HG02588 (cell line): ENCODE results near the gene CDK5.

ENCODE experiments used
- ATAC-seq: cut with Tn5 transposase; IDR thresholded peaks from one replicate; pipeline ENCODE4 v1.9.1; 2021; ENCODE audit warnings: mild to moderate bottlenecking, moderate library complexity; ENCODE audit not compliant: unreplicated experiment

CDK5 gene

DNA sequence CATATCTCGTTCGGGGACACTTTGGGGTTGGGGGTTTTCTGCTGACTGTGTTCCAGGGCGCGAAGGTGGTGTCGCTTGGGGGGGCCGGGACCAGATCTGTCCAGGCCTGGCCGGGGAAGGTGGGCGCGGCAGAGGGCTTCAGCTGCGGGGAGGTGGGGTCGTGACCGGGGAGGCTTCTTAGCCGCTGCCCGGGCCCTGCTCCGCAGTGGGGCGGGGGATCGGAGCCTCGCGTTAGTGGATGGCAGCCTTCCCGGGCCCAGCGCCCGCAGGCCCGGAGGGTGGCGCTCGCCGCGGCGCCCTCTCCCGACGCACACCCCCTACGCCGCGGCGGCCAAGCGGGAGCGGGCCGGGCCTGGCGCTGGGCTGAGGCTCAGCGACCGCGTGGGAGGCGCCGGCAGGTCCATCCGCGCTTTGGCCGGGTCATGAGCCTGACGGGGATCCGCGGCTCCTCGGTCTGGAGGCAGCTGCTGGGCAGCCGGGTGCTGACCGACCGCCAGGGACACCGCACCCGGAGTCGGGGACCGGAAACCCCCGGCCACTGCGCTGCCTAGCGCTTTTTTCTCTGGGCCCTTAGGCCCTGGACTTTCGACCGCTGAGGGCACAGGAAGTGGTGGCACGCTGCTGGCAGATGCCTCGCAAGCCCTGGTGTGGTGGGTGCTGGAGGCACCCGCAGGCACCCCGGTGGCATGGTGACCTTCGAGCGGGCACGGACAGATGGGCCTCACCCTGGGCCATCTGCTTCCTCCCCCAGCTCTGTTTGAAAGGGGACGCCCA is 29.7 kb upstream of the CDK5 start:
- ATAC-seq = peak; percentile 27

DNA sequence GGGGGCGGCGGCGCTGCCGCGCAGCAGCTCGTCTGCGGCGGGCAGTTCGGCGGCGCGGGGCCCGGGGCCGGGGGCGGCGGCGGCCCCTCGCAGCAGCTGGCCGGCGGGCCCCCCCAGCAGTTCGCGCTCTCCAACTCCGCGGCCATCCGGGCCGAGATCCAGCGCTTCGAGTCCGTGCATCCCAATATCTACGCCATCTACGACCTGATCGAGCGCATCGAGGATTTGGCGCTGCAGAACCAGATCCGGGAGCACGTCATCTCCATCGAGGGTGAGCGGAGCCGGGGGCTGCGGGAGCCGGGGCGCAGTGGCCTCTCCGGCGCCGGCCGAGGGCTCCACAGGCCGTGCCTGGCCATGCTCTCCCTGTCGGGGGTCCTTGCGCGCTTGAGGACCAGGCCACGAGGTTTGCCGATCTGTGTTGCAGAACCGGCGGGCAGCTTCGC is 29.1 kb upstream of the CDK5 start:
- no peak for ATAC-seq

DNA sequence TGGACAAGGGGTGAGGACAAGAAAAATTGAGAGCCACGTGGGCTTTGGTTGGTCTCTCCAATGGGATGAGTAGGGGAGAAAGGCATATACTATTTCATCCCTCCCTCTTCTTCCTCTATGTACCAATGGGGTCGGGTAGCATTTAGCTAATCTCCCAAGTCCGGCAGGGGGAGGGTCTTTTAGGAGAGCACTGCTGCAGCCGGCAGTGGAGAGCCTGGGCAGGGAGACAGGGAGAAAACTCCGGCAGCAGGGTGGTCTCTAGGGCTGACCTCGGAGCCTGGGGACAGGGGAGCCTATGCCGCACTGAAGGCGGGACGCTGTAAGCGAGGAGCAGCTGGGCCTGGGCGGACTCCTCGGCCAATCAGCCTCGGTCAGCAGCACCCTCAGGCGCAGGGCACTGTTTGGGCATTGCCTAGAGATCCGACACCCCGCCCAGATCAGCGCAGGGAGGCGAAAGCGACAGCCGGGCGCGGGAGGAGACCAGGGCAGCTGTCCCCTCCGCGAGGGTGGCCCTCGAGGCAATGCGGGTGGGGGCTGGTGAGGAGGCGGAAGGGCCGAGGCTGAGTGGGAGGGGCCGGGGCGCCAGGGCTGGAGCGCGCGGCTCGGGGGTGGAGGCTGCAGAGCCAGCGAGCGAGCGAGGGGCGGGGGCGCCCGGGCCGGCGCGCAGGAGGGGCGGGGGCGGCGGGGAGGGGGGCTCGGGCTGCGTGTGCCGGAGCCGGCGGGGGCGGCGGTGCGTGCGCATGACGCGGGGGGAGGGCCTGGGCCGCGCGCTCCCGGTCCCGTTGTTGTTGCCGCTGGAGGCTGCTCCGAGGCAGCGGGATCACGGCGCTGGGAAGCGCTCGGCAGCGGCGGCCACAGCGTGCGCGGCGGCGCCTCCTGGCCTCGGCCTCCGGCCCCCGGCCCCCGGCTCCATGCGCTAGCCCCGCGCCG is 28.3 kb upstream of the CDK5 start, which contains the start of gene AGAP3:
AGAP3 (plus strand) TSS at position 785 of the 930 bp plus-strand sequence. CDS start 267 bp downstream, outside the sequence.
- peak; percentile 41 for ATAC-seq

DNA sequence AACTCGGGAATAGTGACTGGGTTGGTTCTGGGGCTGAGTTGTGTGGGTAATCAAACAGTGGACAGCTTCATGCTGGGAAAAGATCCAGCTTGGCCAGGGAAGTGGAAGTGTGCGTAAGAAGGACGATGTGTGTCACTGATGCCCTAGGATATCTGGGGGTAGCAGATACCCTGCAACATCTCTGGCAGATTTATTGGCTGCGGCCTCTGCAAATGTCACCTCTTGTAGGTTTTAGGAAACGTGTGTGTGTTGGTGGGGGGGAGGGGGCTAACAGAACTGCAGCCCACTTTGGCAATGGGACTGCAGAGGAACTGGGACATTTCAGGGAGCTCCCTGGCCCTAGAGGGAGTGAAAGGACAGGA is 27.6 kb upstream of the CDK5 start:
- ATAC-seq = no peak

DNA sequence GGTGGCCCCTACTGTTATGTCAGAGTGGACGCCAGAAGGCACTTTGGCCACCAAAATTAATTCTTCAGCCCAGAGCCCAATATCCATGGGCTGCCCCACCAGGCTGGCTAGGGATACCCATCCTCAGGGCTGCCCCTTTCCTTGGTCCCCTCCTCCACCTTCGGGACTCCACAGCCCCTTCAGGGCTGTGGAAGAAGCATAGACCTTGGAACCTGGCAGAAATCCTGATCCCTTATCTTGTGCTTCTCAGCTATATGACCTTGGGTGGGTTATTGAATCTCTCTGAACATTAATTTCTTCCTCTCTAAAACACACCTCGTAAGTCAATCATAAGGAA is 26.1 kb upstream of the CDK5 start:
- ATAC-seq = no peak

DNA sequence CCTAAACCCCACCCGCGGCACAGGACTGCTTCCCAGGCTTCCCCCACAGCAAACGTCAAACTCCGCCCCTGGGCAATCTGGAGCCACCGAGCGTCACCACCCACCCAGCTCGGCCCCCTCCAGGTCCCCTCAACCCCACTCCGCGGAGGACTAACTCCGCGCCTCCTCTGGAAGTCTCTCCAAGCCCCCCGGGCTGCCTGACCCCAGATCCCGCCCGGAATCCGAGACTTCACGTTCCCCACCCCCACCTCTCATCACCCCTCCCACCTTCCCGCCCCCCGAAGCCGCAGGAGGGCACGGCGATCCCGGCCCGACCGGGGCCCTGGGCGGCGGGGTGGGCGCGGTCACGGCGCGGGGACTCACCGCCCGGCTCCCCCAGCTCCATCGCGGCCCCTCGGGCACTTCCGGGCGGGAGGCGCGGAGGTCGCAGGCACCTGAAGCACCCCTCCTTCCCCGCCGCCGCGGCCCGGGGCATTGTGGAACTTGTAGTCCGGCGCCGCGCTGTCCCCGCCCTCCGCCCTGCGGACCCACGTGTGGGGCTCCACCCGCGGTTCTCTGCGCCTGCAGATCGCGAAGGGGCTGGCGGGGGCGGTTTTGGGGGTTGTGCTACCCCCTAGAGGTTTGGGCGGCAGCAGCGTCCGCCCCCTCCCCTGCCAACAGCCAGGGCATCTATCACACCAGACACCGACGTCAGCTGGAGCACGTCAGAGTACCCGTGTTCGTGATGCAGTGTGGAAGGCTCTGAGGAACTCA is 25.6 kb upstream of the CDK5 start, which contains the start of gene TMUB1:
TMUB1 (minus strand) TSS at position 423 of the 753 bp plus-strand sequence. CDS start 930 bp downstream, outside the sequence.
- peak; percentile 52 for ATAC-seq

DNA sequence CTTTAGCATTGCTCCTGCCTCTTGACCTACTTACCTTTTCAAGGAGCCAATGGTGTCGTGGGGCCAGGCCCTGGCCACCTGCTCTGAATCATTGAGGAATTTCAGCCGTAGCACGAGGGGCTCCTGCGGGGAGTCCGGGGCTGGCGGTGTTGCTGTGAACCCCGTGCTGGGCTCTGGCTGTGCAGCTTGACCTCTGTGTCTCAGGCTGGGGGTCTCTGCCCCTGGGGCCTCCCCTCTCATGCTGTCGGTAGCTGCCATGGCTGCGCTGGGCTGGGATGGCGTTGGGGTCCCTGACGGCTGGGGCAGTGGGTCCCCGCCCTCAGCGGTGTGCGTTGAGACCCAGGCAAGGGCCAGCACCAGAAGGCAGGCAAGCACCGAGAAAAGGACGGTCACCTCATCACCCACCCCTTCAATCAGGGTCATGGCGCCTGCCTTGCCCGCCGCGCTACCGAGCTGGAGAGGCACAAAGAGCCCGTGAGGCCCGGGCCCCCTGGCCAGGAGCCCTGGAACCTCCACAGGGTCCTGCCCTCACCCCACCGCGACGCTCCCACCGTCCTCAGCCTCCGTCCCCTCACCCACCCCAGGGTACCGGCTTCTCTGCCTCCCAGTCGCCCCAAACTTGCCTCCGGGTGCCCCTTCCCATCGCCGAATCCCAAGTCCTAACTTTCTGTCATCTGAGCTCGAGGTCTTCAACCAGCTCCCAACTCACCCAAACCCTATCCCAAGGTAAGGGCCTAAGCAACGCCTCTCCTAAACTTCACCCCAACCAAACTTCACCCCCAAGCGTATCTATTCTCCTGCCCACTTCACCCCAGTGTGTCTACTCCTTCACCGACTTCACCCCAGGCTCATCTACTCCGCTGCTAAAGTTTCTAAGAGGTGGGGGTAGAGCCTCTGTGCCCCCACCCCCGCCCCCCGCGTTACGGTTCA is 24.7 kb upstream of the CDK5 start:
- no peak for ATAC-seq

DNA sequence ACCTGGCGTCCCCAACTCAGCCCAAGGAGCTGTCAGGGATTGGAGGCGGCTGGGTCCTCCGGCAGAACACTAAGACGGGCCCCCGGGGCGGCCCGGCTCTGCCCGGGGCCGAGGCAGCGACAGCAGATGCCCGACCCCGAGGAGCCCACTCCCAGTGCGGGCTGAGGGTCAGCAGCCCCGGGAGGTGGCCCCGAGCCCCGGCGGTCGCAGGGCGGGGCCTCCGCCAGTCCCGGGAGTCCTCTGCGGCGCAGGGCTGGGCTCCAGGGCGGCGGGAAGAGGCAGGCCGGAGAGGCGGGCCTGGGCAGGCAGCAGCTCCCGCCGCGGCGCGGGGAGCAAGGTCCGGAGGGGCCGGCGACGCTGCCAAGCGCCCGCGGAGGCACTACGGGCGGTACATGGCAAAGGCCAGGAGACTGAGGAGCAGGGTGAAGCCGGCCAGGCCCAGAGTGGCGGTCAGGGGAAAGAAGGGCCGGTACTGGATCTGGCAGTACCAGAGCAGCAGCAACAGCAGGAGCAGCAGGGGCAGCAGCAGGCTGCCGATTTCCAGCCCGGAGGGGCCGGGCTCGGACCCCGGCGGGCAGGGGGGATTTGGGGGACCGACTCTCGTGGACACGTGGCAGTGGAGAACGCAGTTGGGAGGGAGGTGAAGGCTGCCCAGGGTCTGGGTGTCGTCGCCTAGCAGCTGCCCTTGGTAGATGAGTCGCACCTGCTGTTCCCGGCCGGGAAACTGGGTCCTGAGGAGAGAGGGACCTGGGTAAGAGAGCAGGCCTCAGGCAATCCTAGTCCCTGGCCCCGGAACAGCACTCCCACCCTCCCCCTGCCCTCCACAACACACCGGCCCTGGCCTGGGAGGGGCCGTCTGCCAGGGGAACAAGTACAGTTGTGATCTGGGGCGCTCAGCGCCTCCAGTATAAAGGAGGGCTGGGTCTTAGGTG is 23.7 kb upstream of the CDK5 start:
- ATAC-seq = no peak

DNA sequence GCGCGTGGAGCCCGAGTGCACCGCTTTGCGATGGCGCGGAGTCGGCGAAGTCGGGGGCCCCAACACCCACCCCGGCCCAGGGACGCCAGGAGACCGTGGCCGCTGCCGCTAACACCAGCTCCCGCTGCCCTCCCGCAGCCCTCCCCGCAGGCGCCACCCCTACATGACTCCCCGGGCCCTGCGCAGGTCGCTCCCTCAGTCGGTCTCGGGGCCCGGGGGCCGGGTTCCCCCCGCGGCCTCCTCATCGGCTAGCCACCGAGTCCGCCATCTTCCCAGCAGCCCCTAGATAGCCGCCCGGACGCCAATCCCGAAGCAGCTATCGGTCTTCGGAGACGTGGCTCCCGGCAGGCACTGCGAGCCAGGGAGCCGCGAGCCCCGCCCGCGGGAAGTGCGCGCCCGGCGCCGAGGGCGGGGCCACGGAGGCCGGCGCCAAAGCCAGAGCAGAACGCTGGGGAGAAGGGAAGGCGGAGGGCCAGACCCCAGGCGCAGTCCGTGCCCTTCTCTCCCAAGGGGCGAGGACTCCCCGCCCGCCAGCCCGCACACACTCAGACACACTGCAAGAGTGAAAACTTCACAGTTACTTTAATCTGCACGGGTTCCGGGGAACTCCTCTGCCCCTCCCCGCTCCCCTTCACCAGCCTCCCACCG is 22.9 kb upstream of the CDK5 start, which contains the start of gene FASTK:
FASTK (minus strand) TSS at position 288 of the 648 bp plus-strand sequence; CDS start at position 245, 43 bp downstream.
- peak; percentile 72 for ATAC-seq

DNA sequence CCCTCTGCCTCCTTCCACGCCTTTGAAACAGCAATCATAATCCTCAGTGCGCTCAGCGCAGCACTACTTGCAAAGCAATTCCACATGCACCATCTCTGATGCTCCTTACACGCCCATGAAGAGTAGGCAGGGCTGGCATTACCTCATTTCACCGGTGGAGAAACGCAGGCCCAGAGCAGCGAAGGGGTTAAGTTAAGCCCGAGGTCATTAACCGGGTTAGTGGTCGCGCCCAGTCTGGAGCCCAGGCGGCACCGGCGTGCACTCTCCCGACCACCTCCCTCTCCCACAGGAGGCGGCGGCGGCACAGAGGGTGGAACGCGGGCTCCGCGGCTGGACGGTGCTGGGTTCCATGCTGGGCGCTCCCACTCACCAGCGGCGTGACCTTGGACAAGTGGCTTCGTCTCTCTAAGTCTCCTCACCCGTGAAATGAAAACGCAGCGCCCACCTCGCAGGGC is 22.4 kb upstream of the CDK5 start:
- no peak for ATAC-seq

DNA sequence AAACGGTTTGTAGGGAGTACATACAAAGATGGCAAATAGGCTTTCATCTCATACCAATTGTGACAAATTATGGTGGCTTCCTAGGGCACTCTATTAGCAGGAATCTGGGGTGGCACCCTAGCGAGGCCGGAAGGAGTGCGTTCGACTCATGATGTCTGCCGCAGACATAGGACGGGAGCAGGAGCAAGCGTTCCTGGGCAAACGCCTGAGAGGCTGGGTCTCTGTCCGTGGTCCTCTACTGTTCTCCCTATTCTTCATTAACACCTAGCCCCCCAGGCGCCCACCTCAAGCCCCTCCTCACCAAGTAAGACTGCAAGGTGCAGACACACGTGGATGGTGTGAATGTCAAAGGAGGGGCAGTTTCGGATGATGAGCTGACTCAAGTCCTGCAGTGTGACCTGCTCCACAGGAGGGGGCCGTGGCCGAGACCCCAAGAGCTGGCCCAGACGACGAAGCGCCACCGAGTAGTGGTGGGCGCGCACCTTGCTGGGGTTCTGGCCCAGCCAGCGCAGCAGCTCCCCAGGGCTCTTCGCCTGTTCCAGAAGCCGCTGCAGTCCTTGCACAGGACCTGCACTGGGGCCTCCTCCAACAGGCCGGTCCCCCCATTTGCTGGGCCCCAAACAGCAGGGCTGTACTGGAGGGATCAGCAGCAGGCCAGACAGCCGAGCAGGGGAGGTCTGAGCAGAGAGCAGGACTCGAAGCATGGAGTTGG is 21.7 kb upstream of the CDK5 start:
- ATAC-seq = no peak

DNA sequence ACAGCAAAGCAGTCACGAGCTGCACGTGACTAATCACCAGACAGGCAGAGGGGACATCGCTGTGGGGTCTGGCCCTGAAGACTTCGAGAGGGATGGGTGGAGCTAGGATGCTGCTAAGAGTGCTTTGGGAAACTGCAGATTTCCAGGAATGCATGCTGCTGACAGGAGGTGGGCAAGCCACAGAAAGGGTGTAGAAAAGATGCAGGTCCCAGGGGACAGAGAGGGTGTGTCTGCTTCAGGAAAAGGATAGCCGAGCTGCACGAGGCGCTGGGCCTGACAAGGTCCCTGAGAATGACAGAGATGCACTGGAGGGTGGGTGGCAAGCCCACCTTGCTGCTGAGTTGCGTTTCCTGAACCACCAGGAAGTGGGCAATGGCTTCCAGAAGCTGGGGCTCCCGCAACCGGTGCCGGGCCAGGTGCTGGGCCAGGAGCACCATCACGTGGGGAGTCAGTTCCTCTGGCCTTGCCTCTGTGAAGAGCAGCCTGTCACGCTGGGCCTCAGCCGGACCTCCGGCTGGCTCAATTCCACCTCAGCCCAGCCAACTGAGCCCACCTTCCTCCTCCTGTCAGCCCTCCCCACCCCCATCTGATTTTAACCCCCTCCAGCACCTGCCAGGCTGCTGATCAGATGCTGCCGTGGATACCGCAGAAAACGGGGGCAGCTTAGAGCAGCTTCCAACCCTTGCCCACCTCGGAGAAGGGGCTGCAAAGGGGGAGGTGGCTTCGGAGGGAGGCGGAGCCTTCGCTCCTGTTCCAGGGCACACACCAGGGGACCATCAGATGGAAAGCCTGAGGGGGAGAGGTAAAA is 20.7 kb upstream of the CDK5 start:
- ATAC-seq = no peak

DNA sequence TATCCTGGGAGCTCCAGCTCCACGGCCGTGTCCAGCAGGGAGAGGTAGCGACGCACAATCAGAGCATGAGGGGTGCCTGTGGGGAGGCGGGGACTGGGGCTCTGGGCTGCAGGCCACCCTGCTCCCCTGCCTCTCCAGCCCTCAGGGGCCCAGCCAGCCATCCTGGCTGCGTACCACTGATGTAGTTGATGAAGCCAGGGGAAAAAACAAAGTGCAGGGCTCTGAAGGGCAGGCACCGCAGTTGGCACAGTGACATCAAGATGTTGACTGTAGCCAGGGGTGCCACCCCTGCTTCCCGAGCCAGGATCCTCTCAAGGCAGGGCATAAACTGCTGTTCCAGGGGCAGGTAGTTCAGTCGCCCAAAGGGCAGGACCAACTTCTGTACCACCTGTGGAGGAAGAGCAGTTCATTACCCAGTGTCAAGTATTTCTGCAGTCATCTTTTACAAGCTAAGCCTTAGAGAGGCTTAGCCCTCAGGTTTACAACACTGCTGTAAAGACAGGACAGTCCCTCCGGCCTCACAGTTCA is 20.1 kb upstream of the CDK5 start:
- no peak for ATAC-seq

DNA sequence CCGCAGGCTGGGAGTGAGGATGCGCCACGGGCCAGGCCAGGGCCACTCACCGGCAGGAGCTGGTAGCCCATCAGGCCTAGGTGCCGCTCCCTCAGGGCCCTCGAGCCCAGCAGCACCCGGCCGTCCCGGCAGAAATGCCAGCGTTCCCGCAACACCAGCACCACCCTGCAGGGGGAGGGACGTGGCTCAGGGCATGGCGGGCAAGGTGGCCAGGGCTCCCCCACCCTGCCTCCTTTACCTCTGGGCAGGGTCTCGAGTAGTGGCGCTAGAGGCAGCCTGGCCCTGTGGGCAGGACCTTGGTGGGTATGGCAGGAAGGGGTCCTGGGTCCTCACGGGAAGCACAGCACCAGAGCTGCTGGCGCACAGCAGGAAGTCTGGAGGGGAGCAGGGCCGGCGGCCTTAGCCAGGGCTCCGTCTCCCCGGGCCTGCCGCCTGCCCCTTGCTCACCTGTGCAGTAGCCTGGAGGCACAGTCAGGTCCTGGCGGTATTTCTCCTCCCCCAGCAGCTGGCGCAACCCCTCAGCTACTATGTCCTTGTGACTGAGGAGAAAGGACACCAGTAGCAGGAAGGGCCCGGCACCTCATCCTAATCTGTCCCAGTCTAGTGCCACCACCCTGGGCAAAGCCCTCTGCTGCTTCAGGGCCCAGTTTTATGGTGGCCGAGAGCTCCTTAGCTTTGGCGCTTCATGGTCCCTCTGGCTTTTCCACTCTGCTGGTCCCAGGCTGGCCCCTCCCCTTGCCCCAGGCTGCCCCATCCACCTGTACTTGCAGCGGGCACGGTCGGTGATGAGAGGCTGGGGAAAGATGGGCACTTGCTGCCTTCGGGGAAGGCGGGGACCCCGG is 19.4 kb upstream of the CDK5 start:
- no peak for ATAC-seq

DNA sequence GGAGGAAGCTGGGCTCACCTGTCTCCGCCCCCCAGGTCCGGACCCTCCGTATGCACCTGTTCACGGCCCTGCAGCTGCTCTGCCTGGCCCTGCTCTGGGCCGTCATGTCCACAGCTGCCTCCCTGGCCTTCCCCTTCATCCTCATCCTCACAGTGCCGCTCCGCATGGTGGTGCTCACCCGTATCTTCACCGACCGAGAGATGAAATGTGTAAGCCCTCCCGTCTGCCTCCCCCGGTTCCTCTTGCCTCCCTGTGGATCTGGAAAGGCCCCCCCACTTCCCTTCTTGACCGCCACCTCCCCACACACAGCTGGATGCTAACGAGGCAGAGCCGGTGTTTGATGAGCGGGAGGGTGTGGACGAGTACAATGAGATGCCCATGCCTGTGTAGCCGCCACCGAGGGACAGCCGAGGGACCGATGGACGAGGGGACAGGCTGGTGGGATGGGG is 18.3 kb upstream of the CDK5 start:
- no peak for ATAC-seq

DNA sequence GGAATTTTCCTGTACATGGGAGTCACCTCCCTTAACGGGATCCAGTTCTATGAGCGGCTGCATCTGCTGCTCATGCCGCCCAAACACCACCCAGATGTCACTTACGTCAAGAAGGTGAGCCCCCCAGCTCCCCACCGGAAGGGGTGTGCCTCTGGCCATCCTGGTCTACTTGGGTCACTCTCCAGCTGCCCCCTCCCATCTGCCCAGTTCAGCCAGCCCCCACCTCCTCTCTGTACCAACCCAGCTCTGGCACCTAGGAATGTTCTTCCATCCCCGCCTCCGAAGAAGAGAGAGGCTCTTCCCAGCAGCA is 17.9 kb upstream of the CDK5 start:
- ATAC-seq = no peak
